Esophagus muscularis mucosa (tissue), 4 donors: ENCODE data around the gene MAEA.

ENCODE experiments used
- EP300 ChIP-seq: sonication (generic); formaldehyde crosslinking; IDR thresholded peaks from one replicate; pipeline ENCODE4 v1.6.1; 2017; ENCODE audit warnings: antibody characterized with exemption
- POLR2A ChIP-seq: fragments of 450-650 bp; IDR thresholded peaks from one replicate; pipeline ENCODE4 v1.6.1; 2017; ENCODE audit warnings: antibody characterized with exemption, moderate library complexity, mild to moderate bottlenecking, low read depth
- POLR2AphosphoS5 ChIP-seq, 2 donors: sonication (generic); formaldehyde crosslinking; IDR thresholded peaks; one replicate each; pipeline ENCODE4 v1.6.1; 2017; ENCODE audit warnings: antibody characterized with exemption in 2 of 2
- TF ChIP-seq, protein P1 (sequence below), 3 experiments: fragments of 200-600 bp in 2 of 3; fragments of 450-650 bp in 1 of 3; sonication (generic) in 2 of 3; IDR thresholded peaks; one replicate each; pipeline ENCODE4 v1.5.1; 2017 to 2019; ENCODE audit warnings: antibody characterized with exemption in 3 of 3, mild to moderate bottlenecking in 2 of 3, moderate library complexity in 1 of 3

DNA sequence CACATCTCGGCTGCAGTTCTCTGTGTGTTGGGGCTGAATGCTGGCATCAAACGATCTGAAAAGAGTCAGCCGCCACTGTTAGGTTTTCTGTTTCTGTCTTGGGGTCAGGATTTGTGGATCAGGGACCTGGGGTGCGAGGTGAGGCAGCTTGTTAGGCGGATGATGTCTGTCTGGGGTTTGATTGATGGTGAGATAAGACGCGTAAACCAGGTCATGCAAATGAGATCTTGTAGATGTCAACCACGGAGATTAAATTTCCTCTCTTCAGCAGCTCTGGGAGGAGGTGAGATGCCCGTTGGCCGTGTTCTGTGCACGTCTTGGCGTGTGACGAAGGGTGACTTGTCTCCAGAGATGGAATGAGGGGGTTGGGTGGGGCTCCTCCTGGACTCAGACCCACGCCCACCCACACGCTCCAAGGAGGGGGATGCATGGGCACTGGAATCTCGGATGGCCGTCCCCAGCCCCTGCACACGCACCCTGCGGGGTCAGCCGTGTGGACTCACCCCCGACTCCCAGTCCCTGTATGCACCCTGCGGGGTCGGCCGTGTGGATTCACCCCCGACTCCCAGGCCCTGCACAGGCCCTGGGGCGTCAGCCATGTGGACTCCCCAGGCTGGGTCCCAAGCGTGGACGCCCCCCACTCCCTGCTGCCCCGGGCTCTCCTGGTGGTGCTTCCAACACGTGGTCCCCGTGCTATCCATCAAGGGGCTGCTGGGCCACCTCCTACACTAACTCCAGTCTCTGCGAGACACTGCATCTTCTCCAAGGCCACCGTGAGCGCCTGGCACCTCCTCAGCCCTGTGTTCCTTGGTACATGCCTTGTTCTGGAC, 41.3 kb downstream of the MAEA start:
- TF ChIP-seq EP300 (no peak), POLR2A (no peak), POLR2AphosphoS5 (IDR thresholded peaks at IDR 0.05) (no peak)
- TF ChIP-seq, protein P1, sequence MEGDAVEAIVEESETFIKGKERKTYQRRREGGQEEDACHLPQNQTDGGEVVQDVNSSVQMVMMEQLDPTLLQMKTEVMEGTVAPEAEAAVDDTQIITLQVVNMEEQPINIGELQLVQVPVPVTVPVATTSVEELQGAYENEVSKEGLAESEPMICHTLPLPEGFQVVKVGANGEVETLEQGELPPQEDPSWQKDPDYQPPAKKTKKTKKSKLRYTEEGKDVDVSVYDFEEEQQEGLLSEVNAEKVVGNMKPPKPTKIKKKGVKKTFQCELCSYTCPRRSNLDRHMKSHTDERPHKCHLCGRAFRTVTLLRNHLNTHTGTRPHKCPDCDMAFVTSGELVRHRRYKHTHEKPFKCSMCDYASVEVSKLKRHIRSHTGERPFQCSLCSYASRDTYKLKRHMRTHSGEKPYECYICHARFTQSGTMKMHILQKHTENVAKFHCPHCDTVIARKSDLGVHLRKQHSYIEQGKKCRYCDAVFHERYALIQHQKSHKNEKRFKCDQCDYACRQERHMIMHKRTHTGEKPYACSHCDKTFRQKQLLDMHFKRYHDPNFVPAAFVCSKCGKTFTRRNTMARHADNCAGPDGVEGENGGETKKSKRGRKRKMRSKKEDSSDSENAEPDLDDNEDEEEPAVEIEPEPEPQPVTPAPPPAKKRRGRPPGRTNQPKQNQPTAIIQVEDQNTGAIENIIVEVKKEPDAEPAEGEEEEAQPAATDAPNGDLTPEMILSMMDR (IDR thresholded peaks at IDR 0.05) = no peak
